ENCODE data around the gene NUDT7. TPM values are rescaled to one million over a fixed set of nuclear protein-coding genes. Genes with fewer than 3 reads are reported as not detected.

NUDT7 gene
- total RNA-seq, 3 donors from 2014 or later = 1.4 to 2.8 (median 1.7) TPM

Other genes with a start within 250 kb of the NUDT7 start
- under 1 TPM; 0.08 to 0.22 (median 0.11) TPM for gene VAT1L, start 66.0 kb downstream of the NUDT7 start, total RNA-seq